CD4-positive, alpha-beta T cell treated with Interleukin-1 beta for 1 hour (primary cell): ENCODE data around the gene ATP1A1.

Source experiments
- DNase-seq, 2 donors: peaks; one replicate each; pipeline ENCODE4 v3.0.0-alpha.2; 2020 to 2022

Gene ATP1A1

GRCh38 chr1:116345843-116346242 is 27.2 kb upstream of the ATP1A1 start:
- DNase-seq, result peak; percentile 74 to 78

- peak; percentile 11 to 28 for DNase-seq
Observed at GRCh38 chr1:116346943-116347673, 25.9 kb upstream of the ATP1A1 start.

GRCh38 chr1:116347696-116348095 is 25.3 kb upstream of the ATP1A1 start:
- DNase-seq, result no peak

GRCh38 chr1:116350097-116350645 is 22.9 kb upstream of the ATP1A1 start:
- DNase-seq, result no peak

GRCh38 chr1:116351914-116352313 is 21.1 kb upstream of the ATP1A1 start:
- DNase-seq, result no peak

GRCh38 chr1:116352349-116352813 is 20.7 kb upstream of the ATP1A1 start:
- no peak for DNase-seq

GRCh38 chr1:116353155-116353554 is 19.9 kb upstream of the ATP1A1 start:
- DNase-seq, result no peak

GRCh38 chr1:116356067-116356466 is 17.0 kb upstream of the ATP1A1 start:
- DNase-seq, result no peak

- DNase-seq, result no peak
Observed at GRCh38 chr1:116356673-116357072, 16.4 kb upstream of the ATP1A1 start.

GRCh38 chr1:116357487-116357886 is 15.6 kb upstream of the ATP1A1 start:
- DNase-seq, result no peak

GRCh38 chr1:116359060-116359830 is 13.8 kb upstream of the ATP1A1 start:
- DNase-seq, result no peak

- DNase-seq, result no peak
Observed at GRCh38 chr1:116359871-116360270, 13.2 kb upstream of the ATP1A1 start.

- DNase-seq, result peak in 1 of 2 donors; percentile 57
Observed at GRCh38 chr1:116360429-116361173, 12.4 kb upstream of the ATP1A1 start.

- DNase-seq, result no peak
Observed at GRCh38 chr1:116361648-116362047, 11.4 kb upstream of the ATP1A1 start.

- DNase-seq, result no peak
Observed at GRCh38 chr1:116362050-116362449, 11.0 kb upstream of the ATP1A1 start.

GRCh38 chr1:116365353-116365780 is 7.7 kb upstream of the ATP1A1 start:
- no peak for DNase-seq

- DNase-seq, result no peak
Observed at GRCh38 chr1:116365857-116366256, 7.2 kb upstream of the ATP1A1 start.

- DNase-seq, result no peak
Observed at GRCh38 chr1:116367256-116367945, 5.6 kb upstream of the ATP1A1 start.

GRCh38 chr1:116368241-116368640 is 4.8 kb upstream of the ATP1A1 start:
- no peak for DNase-seq

GRCh38 chr1:116370181-116370580 is 2.9 kb upstream of the ATP1A1 start:
- no peak for DNase-seq

- DNase-seq, result no peak
Observed at GRCh38 chr1:116371752-116372151, 1.3 kb upstream of the ATP1A1 start.

- no peak for DNase-seq
Observed at GRCh38 chr1:116372191-116372590, 853 bp upstream of the ATP1A1 start.
